Midbrain (tissue), 1 donor: ENCODE measurements around the gene ZDHHC16.
"Not testable (repeated sequence)": the region's sequence is repeated elsewhere in the genome, so short reads cannot be mapped to it uniquely, and the experiment has no call there.

Source experiments
- DNase-seq: peaks from one replicate; lab custom pipeline; 2025; lab: John Stamatoyannopoulos, UW

ZDHHC16 gene

DNA sequence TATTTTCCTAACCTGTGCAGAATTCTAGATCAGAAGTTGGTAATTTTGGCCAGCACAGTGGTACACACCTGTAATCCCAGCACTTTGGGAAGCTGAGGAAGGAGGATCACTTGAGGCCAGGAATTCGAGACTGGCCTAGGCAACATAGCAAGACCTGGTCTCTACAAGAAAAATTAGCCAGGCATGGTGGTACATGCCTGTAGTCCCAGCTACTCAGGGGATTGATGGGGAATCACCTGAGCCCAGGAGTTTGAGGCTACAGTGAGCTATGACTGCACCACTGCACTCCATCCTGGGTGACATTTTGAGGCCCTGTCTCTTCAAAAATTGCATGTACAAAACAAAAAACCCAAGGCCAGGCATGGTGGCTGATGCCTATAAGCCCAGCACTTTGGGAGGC lies 11.4 kb upstream of the ZDHHC16 start:
- DNase-seq: no peak

GRCh38 chr10:97435211-97435610 lies 10.8 kb upstream of the ZDHHC16 start:
- DNase-seq: no peak

DNA sequence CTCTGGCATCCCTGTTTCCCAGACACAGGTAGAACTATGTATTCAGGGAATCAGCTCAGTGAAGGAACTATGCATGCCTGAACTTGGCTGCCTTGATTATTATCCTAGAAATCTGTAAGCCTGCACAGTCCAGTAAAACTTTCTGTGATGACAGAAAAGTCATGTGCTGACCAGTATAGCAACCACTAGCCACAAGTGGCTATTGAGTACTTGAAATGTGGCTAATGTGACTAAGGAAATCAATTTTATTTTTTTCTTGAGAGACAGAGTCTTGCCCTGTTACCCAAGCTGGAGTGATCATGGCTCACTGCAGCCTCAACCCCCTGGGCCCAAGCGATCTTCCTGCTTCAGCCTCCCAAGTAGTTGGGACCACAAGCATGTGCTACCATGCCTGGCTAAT lies 3.7 kb upstream of the ZDHHC16 start:
- no peak for DNase-seq

DNA sequence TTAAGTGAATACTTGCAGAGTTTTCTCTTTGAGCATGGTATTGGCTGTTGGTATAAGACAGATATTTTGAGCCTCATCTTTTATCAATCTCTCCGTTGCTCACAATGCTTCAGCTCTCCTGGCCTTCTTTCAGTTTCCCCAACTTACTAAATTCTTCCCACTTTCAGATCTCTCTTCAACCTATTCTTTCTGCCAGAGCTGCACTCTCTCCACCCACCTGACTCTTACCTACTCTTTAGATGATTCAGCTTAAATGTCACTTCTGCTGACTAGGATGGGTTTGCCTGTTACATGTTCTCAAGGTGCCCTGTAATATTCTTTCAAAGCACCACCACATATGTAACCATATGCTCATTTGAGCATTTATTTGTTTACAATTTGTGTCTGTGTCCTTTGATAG lies 1.8 kb upstream of the ZDHHC16 start:
- no peak for DNase-seq

DNA sequence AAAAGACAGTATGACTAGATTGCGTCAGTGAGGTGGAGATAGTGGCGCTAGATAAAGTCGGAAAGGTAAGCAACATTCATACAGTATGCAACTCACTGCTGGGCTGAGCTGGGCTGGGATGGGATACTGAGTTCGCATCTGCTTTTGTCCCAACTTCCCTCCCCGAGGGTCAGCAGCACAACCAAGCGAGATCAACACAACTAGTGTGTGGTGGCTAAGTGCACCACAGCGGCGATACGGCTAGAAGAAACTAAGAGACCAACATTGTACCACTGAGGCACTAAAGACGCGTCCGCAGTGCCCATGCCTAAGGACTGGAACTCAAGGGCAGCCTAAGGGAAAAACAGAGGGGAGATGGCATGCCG lies 636 bp upstream of the ZDHHC16 start:
- DNase-seq: no peak

GRCh38 chr10:97450828-97451227 lies 4.9 kb downstream of the ZDHHC16 start:
- DNase-seq: no peak

DNA sequence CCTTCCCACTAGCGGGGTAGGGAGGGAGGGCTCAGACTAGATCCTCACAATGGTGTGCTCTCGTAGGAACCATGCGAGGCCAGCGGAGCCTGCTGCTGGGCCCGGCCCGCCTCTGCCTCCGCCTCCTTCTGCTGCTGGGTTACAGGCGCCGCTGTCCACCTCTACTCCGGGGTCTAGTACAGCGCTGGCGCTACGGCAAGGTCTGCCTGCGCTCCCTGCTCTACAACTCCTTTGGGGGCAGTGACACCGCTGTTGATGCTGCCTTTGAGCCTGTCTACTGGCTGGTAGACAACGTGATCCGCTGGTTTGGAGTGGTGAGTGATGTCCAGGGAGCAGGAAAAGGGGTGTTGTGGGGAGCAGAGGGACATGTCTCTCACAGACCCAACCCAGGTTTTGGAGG lies 5.6 kb downstream of the ZDHHC16 start:
- no peak for DNase-seq

DNA sequence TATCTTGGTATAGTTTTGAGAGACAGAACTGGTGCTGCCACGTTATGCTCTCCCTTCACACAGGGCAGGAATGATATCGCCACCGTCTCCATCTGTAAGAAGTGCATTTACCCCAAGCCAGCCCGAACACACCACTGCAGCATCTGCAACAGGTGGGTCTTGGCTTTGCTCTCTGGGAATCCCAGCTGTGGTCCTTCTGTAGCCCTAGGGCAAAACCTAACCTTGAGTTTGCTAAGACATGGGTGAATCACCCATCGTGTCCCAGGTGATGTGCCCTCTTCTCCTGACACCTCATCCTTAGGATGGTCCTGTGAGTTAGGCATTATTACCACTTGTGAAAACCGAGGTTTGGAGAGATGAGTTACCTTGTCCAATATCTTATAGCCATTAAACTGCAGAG lies 6.4 kb downstream of the ZDHHC16 start:
- DNase-seq: no peak

DNA sequence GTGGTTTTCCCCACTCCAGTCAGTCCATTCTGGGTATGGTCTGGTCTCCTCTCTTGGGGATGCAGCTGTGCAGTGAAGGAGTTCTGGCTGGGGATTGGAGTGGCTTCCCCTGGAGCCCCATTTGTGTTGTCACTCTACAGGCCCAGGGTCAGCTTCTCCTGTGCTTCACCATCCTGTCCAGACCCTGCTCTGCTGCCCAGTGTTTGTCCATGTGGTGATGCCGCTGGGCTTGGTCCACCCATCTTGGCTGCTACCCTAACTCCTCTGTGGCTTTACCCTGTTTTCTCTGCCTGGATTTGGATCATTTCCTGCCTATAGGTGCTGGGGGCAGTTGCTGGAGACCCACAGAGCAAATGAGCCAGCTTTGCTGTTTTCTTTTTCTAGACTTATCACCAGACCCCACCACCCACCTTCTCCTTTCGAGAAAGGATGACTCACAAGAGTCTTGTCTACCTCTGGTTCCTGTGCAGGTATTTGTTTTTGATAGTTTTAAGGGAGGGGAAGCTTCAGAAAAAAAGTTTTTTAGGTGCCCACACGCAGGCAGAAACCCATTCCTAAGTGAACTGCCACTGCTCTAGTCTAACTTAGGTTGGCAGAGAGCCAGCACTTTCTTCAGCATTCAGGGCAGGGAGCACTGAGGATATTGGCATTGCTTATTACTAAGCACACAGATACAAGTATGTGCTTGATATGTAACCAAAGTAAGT lies 8.5 kb downstream of the ZDHHC16 start:
- peak; percentile 33 for DNase-seq

GRCh38 chr10:97456034-97456685 lies 10.2 kb downstream of the ZDHHC16 start:
- no peak for DNase-seq

GRCh38 chr10:97456686-97457065 lies 10.7 kb downstream of the ZDHHC16 start:
- no peak for DNase-seq

- no peak for DNase-seq
Observed at GRCh38 chr10:97459111-97459510, 13.1 kb downstream of the ZDHHC16 start.

DNA sequence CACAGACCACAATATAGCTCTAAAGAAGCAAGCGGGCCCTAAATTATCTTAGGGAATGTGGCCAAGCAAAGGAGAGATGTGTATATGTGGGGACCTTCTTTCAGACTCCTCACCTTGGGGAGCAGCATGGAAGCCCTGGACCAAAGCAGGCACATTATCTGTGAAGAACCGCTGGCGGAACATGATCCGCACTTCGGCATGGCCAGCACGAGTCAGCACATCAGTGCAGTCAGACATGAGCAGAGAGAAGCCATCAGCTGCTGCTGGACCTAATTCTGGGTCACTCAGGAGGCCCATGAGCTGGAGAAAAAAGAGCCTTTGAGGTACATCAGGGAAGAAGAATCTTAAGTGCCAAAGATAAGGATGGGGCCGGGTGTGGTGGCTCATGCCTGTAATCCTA lies 14.0 kb downstream of the ZDHHC16 start:
- no peak for DNase-seq

GRCh38 chr10:97462309-97462708 lies 16.3 kb downstream of the ZDHHC16 start:
- DNase-seq: no peak

DNA sequence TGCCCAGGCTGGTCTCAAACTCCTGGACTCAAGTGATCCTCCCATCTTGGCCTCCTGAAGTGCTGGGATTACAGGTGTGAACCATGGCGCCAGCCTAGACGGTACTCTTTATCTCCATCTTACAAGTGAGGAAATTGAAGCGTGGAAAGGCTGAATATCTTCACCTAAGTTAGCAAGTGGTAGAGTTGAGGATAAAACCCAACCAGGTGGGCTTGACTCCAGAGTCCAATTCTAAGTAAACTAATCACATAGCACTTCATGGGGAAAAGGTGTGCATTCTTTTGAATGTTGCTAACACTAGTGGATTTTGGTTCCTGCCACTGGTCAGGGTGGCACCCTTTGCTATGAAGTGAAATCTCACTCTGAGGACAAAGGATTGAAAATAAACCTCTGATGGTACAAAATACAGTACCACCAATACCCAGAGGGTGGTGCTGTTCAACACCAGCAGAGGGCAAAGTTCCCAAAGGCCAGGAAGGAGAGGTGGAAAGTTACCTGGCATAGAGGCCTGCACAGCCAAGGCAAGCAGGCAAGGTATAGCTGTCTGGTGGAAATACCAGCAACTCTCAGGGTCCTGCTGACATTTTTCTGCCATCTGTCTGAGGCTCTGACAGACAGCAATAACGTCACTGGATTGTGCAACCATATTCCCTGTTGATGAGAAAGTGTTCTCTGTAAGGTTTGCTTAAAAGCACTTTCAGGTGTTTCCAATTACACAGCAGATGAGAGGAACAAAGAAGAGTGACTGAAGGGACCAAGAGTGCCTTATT lies 17.6 kb downstream of the ZDHHC16 start:
- DNase-seq: peak; percentile 55

DNA sequence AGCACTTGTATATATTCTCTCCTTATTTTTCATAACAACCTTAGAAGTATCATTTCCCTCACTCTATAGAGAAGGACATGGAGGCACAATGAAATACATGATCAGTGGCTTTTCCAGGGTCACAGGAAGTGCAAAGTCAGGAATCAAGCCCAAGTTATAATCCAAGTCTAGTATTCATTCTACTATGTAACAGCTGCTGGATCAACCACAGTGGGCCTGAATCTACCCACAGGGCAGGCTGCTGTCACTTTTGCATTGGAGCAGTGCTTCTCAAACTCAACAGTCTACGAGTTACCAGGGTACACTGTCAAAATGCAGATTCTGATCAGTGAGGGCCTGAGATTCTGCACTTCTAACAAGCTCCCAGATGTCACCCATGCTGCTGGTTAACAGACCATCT lies 18.3 kb downstream of the ZDHHC16 start:
- no peak for DNase-seq

DNA sequence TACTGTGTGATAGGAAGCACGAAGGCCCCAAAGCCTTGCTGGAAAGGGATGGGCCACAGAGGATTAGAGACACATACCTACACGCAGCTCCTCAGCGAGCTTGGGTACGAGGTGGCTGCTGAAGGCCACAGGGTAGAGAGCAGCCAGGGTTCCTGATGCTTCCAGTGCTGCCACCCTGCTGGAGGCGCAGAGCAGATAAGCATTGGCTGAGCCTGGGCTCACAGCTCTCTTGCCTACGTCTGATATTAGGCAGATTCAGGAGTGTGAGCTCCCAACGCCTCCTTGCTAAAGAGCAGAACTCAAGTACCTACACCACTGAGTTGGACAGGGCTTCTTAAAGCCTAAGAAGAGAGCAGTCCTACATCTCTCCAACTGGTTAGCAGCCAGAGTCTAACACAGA lies 20.0 kb downstream of the ZDHHC16 start:
- DNase-seq: no peak

- DNase-seq: no peak
Observed at GRCh38 chr10:97466755-97467154, 20.8 kb downstream of the ZDHHC16 start.

GRCh38 chr10:97468162-97468561 lies 22.2 kb downstream of the ZDHHC16 start:
- no peak for DNase-seq

- not testable (repeated sequence) for DNase-seq
Observed at GRCh38 chr10:97468781-97469180, 22.8 kb downstream of the ZDHHC16 start.

GRCh38 chr10:97474918-97475317 lies 28.9 kb downstream of the ZDHHC16 start:
- no peak for DNase-seq

DNA sequence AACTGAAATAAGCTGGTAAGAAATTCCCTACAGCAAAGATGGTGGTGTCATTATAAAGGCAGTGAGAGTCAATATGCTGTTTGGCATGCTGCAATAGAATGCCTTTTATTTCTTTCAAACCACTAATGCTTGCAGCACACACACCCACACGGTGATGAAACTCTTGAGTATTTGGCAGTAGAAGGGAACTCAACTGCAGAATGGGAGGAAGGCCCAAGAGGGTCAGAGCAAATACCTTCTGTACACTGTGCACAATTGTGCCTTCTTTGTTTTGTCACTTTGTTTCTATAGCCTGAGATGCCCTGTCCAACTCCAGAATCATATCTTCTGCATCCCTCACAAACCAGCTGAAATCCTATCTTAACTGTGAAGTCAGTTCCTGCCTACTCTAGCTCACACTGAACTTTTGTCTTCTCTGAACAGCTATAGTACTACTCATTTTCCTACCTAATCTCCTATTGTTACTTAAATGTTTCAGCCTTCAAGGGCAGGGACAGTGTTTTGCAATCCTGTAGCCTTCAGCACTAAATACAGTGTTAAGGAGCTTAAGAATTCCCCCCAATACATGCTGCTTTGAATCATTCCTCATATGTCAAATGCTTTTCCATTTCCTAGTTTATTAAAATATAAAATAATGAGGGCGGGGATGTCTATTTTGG lies 30.1 kb downstream of the ZDHHC16 start:
- peak; percentile 5 for DNase-seq

- not testable (repeated sequence) for DNase-seq
Observed at GRCh38 chr10:97479410-97479809, 33.4 kb downstream of the ZDHHC16 start.
